ENCODE results near the gene MICU2.

Gene MICU2

DNA sequence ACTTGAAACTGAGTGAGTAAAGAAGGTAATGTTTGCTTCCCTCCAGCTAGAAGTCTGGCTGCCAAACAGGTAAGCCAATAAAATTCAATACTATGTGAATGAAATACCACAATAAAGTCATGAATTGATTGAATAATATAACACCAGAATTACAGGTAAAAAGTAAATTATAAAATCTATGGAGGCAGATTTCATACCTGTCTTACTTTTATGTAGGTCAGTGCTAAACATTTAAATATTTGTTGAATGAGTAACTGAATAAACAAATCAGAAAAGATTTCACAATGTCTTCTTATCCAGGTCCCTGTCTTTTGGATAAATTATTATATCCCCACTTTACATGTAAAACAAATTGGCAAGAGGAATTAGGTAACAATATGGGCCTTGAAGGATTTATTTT, 62.7 kb downstream of the MICU2 start:
- no peak for DNase-seq

DNA sequence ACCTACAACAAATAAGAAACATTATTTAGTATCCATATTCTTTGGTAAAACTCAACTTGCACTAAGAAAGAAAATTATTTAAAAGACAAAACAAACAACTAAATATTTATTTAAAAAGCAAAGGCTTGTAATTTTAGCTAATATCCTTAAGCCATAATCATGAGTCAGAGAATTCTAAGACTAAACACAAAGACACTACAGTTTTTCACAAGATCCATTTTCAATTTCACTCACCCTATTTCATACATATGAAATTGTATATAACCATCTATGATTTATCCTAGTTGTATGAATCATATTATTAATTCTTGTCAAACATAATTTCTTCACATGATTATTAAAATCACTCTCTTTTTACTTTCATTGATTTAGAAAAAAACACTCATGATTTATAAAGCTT, 64.3 kb downstream of the MICU2 start:
- DNase-seq = no peak

GRCh38 chr13:21538753-21539152, 65.2 kb downstream of the MICU2 start:
- DNase-seq = no peak

DNA sequence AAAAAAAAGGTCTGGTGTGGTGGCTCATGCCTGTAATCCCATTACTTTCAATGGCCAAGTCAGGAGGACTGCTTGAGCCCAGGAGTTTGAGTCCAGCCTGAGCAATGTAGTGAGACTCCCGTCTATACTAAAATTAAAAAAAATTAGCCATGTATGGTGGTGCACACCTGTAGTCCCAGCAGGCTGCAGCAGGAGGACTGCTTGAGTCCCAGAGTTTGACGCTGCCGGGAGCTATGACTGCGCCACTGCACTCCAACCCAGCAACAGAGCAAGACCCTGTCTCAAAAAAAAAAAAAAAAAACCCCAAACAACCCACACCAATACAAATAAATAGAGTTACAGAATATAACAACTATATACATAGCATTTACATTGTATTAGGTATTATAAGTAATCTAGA, 65.7 kb downstream of the MICU2 start:
- DNase-seq = no peak

GRCh38 chr13:21537105-21537504, 66.9 kb downstream of the MICU2 start:
- DNase-seq = no peak

DNA sequence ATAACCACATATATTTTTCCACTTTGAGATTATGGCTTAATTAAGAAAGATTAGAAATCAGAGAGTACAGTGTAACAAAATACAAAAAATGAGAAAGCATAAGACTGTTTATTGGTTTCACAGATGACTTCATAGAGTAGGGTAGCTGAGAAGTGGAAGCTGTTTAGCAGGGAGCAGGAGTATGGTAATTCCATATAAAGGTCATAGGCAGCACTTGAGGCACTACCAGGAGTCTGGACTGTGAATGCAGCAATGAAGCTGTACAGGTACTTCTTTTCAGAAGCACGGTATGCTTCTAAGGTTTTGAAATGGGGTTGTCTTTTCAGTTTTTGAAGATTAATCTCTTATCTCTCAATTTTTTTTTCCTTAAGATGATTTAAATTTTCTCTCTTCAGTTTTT, 69.2 kb downstream of the MICU2 start:
- no peak for DNase-seq

DNA sequence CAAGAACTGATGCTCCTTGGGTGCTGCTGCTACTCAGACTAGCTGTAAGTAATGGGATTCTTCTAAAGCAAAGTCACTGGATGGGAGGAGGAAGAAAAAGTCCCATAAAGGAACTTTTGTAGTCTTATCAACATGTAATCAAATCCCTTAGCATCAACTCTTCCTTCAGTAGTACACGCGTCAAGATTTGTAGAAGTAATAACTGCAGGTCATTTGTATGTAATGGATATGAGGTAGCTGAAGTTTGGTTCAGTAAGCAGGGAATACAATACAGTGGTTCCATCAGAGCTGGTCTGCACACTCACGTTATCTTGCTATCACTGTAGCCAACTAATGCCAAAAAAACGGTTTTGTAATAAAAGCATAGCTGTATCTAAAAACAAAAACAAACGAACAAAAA, 72.5 kb downstream of the MICU2 start:
- no peak for DNase-seq

- DNase-seq = no peak
Measured at GRCh38 chr13:21530656-21531055, 73.3 kb downstream of the MICU2 start.

- DNase-seq = no peak
Measured at GRCh38 chr13:21529146-21529893, 74.7 kb downstream of the MICU2 start.

GRCh38 chr13:21528616-21529015, 75.4 kb downstream of the MICU2 start:
- DNase-seq = no peak

- DNase-seq = no peak
Measured at GRCh38 chr13:21526707-21527540, 77.0 kb downstream of the MICU2 start.

DNA sequence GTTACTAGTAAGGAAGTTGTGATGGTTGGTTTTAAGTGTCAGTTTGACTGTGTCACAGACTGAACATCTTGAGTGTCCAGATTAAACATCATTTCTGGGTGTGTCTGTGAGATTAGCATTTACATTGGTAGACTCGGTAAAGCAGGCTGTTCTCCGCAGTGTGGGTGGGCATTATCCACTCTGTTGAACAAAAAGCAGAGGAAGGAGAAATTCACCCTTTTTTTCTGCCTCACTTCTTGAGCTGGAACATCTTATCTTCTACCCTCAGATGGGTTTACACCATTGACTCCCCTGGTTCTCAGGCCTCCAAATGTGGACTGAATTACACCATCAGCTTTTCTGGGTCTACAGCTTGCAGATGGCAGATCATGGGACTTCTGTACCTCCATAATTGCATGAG, 81.1 kb downstream of the MICU2 start:
- no peak for DNase-seq

DNA sequence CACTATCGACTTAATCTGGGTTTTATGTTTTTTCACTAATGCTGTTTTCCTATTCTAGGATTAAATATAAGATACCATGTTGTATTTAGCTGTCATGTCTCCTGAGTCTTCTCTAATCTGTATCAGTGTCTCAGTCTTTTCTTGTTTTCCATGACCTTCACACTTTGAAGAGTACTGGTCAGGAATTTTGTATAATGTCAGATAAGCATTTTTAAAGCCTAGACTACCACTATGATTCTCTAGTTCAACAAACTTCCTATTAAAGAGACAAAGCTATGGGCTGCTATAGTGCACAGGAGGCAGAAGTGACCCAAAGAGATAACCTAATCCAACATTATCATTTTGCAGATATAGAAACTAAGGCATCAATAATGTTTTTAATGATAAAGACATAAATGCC, 81.8 kb downstream of the MICU2 start:
- no peak for DNase-seq

DNA sequence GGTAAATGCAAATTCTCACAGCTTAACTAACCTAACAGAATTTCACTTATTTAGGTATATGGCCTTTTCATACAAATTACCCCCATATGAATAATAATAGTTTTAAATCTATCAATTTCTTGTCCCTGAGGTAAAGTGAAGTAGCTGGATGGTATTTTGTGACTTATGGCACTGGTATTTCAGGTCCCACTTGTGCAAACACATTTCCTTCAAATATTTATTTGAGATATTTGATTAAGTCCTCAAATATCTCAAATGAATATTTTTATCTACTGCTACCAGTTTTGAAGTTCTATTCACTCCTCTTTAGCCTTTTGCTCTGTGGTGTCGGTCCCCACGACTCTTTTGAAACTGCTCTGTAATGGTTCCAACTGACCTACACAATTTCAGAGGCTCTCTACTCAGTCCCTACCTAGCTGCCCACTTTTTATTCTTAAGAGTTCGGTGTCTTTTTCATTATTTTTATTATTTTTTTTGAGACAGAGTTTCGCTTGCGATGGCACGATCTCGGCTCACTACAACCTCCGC, 85.3 kb downstream of the MICU2 start:
- DNase-seq = no peak

GRCh38 chr13:21517576-21517975, 86.4 kb downstream of the MICU2 start:
- DNase-seq = no peak

GRCh38 chr13:21516805-21517204, 87.2 kb downstream of the MICU2 start:
- no peak for DNase-seq

GRCh38 chr13:21511849-21512248, 92.1 kb downstream of the MICU2 start:
- DNase-seq = no peak

- no peak for DNase-seq
Measured at GRCh38 chr13:21504379-21504778, 99.6 kb downstream of the MICU2 start.

DNA sequence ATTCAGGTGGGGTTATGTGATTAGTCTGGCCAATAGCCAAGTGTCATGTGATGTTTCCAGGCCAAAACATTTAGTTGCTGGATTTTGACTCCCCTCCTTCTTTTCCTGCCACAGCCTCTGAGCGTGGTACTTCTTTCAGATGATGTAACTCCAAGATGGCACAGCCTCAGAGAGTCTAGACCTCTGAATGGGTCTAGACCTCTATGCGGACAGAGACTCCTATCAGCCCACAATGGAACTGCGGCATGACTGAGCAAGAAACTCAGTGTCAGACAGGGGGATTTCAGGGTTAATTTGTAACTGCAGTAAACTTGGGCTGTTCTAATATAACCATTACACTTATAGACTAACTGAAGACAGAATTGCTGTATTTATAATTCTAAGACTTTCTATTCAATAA, 102.3 kb downstream of the MICU2 start:
- DNase-seq = no peak

- DNase-seq = no peak
Measured at GRCh38 chr13:21486322-21486721, 117.6 kb downstream of the MICU2 start.

- no peak for DNase-seq
Measured at GRCh38 chr13:21483748-21484147, 120.2 kb downstream of the MICU2 start.

DNA sequence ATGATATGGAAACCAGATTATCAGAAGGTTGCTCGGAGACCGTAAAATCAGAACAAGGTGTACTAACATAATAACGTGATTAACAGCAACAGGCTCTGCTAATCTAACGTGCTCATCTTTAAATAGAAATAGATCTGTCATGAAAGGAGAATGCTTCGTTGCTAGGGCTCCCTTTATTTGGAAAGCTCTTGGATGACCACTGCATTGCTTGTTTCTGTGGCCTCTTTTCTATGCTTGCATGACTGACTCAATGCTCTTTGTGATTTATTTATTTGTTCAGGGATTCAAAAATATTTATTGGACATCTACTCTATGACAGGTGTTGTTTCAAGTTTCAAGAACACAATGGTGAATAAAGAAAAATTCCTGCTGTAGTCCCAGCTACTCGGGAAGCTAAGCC, 122.6 kb downstream of the MICU2 start:
- no peak for DNase-seq

DNA sequence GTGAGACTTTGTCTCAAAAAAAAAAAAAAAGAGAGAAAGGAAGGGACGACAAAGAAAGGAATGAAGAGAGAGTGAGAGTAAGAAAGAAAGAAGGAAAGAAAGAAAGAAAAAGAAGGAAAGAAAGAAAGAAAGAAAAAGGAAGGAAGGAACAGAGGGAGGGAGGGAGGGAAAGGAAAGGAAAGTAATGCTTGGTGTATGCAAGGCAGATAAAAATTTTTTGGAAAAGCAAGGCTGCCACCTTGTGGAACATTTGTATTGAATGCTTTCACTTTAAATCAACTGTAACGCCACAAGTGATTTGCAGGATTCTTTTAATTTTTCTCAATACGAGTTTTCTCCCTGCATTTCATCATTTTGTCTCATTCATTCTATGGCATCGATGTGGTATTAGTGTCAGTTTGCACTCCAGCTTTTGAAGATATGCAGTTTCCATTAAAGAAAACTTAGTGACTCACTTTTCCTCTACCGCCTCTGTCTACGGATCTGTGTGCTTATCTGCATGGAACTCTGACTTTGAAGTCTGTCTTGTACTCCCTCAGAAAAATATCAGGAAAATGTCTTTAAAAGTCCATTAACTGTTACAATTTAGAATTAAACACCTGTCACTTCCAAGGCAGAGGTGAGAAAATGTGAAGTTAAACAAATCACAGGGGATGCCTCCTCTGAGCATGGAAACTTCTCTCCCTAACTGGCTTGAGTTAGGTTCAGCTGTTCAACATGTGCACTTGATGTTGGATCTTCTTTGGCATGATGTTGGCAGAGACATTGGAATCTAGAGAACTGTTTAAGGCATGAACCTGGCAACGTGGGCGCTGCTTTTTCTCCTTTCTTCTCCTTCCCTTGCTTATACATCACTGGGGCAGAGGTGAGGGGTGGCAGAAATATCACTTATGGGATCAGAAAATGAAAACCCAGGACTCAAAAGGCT, 124.8 kb downstream of the MICU2 start:
- peak; percentile 76 for DNase-seq

Data from CD4-positive, alpha-beta T cell treated with Interleukin-12 subunit alpha and Interleukin-12 subunit beta, for 1 hour (primary cell).